Measurements from ENCODE around the gene GLRX.
"Not testable (repeated sequence)": the region's sequence is repeated elsewhere in the genome, so short reads cannot be mapped to it uniquely, and the experiment has no call there.

The GLRX gene

DNA sequence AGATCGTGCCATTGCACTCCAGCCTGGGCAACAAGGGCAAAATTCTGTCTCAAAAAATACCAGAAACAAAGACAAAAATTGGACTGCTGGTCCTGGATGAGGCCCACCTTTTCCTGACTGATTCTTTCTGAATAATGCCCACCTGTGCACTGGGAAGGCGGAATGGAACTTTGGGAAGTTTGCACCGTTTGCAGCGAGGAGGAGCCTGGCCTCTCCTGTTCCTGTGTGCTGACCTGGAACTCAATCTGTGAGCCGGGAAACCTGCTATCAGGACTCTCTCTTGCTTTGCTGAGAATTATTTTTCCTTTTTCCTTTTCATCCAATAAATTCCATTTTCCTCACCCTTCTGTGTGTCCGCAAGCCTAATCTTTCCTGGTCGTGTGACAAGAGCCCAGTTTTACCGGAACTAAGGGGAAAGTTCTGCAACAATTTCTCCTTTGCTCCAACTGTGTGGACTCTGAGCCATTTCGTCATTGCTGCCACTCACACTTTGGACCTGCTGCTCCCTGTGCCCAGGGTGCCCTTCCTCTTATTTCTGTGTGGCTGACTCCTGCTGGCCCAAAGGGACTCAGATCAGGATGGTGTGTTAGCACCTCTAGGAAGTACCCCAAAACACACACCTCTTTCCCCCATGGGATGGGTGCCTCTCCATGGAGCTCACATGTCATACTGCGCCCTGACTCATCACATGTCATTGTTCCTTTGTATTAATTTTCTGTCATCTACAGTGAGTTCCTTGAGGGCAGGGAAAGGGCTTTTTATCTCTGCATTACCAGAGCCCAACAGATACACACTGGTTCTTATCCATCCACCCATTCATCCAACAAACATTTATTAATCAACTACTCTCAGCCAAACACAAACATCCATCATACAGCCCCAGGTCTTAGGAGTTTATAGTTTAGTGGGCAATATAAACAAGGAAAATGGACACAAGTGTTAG lies 4.7 kb upstream of the GLRX start:
- DNase-seq = peak; percentile 54

- DNase-seq = peak; percentile 24
Measured at GRCh38 chr5:95825495-95825894, 3.0 kb upstream of the GLRX start.

DNA sequence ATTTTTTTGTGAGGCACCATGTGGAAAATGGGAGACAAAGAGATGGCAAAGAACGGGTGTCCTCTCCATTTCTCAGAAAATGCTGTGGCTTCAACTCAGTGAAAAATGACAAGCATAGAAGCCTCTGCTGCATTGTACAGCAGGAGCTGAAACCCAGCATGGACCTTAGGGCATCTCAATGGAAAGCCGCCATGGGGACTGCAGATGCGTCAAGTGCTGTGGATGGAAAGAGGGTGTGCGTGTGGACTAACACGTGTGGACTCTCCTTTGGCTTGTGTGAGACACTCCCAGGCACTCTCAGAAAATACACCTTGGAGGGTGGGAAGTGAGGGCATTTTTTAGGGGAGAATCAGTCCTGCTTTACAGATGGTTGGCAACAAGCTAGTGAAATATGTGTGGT lies 2.2 kb upstream of the GLRX start:
- DNase-seq = no peak

DNA sequence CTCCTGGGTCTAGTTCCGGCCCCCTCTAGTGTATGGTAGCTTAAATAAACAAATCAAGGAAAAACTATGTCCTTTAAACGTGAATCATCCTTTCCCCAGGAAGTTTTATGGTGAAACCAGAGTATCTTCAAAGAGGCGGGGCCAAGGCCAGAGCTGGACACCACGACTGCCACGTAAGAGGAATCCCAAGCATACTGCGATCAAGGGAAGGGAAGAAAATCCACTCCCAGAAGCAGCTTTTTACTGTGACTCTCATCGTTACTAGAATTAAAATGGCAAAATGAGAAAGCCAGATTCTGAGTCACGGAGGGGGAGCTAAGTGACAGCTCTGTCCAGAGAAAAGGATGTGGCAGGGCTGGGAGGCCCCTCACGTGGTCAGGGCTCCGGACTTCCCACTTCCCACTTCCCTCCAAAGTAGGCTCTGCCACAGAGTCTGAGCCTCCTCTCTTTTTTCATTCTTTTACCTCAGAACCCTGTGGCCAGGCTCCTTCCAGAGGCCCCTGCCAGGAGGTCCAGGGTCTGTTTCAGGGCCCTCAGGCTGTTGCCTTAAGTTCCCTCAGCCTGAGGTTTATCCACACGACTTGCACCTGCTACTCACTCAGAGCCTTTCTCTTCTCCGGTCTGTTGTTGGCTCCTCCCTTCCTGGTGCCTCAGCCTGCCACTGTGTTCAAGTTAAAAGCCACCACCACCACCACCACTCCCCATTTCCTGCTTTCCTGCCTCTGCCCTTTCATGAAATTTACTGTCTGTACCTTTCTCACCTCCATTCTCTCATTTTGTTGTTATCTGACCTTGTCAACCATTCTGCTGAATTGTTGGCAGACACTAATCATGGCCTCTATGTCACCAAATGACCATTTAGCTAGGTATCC lies 1.4 kb upstream of the GLRX start:
- DNase-seq = peak; percentile 89

- peak; percentile 70 for DNase-seq
Measured at GRCh38 chr5:95823218-95823737, 752 bp upstream of the GLRX start.

DNA sequence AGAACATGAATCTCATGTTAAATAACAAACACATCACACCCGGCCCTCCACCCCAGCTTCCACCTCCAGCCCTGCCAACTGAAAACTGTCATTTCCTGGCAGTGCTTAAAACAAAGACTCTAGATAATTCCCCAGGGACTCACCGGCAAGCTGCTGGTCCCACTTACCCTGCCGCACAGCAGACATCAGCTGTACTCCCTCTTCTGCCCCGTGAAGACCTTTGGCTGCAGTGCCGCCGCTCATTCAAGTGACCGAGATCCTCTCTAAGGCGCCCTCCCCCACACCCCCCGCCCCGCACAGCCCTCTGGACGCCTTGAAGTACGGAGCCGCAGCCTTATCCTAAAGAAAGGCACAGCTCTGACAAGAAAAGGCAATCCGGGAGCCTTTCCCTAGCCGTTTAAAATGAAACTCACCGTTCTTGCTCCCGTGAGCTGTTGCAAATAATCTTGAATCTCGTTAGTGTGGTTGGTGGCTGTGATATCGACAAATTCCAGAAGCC lies 434 bp downstream of the GLRX start:
- DNase-seq = peak; percentile 88

GRCh38 chr5:95821110-95822021 lies 1.2 kb downstream of the GLRX start:
- peak; percentile 38 for DNase-seq

- DNase-seq = peak; percentile 24
Measured at GRCh38 chr5:95818181-95819147, 4.1 kb downstream of the GLRX start.

DNA sequence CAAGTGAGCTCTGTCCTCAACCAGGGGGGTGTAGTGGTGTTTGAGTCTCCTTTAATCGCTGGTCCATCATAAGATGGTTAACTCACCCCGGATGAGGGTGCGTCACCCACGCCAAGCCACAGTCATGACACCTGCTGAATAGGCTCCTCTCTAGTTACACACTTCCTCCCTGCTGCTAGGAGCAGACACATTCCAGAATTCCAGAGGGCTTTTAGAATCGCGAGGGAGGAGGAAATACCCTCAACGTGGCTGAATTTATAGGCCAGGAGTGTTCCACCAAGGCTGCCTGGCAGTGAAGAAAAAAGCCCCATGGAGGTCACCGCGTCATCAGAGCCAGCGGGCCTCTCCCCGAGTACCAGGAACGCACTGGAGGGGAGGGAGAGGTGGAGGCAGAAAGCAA lies 5.1 kb downstream of the GLRX start:
- no peak for DNase-seq

- no peak for DNase-seq
Measured at GRCh38 chr5:95816776-95817175, 5.8 kb downstream of the GLRX start.

- no peak for DNase-seq
Measured at GRCh38 chr5:95816341-95816740, 6.2 kb downstream of the GLRX start.

- DNase-seq = no peak
Measured at GRCh38 chr5:95815155-95815729, 7.3 kb downstream of the GLRX start.

- not testable (repeated sequence) for DNase-seq
Measured at GRCh38 chr5:95813035-95813434, 9.5 kb downstream of the GLRX start.

DNA sequence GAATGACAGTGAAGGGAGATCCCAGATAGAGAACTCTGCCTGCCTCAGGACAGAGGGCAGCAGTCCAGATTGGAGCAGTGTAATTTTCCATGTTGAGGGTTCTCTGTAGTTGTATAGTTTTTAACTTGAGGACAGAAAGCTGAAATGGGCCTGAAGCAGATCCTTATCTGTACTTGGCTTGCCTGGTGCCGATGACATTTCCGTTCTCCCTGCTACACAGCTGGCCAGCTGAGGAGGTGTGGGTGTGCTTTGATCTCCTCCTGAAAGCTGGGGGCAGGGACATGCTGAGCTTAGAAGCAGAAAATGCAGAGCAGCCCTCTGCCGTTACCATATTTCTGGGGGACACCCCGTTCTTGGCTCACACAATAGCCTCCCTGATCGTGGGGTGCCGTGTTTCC lies 10.5 kb downstream of the GLRX start:
- no peak for DNase-seq

- DNase-seq = not testable (repeated sequence)
Measured at GRCh38 chr5:95811461-95812073, 11.0 kb downstream of the GLRX start.

DNA sequence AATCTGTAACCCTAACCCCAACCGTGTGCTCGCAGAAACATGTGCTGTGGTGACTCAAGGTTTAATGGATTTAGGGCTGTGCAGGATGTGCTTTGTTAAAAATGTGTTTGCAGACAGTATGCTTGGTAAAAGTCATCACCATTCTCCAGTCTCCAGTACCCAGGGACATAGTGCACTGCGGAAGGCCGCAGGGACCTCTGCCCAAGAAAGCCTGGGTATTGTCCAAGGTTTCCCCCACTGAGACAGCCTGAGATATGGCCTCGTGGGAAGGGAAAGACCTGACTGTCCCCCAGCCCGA lies 11.5 kb downstream of the GLRX start:
- not testable (repeated sequence) for DNase-seq

DNA sequence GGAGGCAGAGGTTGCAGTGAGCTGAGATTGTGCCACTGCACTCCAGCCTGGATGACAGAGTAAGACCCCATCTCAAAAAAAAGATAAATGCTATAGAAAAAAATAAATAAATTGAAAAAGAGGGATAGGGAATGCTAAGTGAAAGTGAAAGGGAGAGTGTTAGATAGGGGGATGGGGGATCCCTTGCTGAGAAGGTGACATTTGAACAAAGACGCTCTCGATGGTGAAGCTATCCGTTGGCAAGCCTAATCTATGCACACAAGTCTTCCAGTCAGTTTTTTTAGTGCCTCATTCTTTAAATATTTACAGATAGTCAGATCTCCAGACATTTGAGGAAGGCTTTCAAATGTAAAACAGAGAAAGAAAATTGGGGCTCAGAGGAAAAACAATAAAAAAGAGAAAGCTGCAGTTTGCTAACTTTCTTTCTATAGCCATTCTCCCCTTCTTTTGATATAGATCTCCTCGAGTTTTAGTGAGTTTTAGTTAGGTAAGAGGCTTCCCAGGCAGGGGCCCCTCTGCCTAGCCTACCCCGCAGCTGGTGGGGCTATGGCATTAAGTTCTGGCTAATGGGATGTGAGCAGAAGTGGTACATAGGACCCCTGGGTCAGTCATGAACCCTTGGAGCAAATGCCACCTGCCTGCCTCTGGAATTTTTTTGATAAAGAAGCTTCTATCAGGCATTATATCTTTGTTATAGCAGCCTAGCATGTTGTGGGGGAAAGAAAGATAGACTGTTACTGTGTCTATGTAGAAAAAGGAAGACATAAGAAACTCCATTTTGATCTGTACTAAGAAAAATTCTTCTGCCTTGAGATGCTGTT lies 12.0 kb downstream of the GLRX start:
- DNase-seq = peak; percentile 59

GRCh38 chr5:95809414-95809960 lies 13.0 kb downstream of the GLRX start:
- no peak for DNase-seq

Measured in OCI-M1 (cell line).